GM12878 (cell line): Measurements from ENCODE around the gene TSHZ1. TPM values are rescaled to one million over a fixed set of nuclear protein-coding genes. Genes with fewer than 3 reads are reported as not detected.

Experiments used
- ATAC-seq: fragments of 200-7000 bp; cut with Tn5 transposase; 3 replicates; pipeline ENCODE4 v1.9.1; 2020; ENCODE audit warnings: mild to moderate bottlenecking, moderate library complexity
- BruUV-seq: library from RNA; stranded (reverse); fragments of 400-500 nt; replicated peaks from 2 replicates; lab custom pipeline; 2021; lab: Mats Ljungman, UMichigan
- CTCF ChIA-PET: fragments of 300-600 bp; sonication (Branson Sonifier 250); formaldehyde crosslinking; extraction: SDS; loops from one replicate; lab custom pipeline; 2021; ENCODE audit warnings: inconsistent platforms; lab: Yijun Ruan, JAX
- POLR2A ChIA-PET: fragments of 350-600 bp; formaldehyde crosslinking; extraction: SDS; loops from one replicate; lab custom pipeline; 2021; ENCODE audit warnings: inconsistent platforms; lab: Charles Lee
- RAD21 ChIA-PET: fragments of 300-600 bp; sonication (Branson Sonifier 250); formaldehyde crosslinking; loops from one replicate; lab custom pipeline; 2023; ENCODE audit warnings: antibody characterized with exemption; ENCODE audit not compliant: unreplicated experiment; lab: Charles Lee
- SMC1A ChIA-PET: fragments of 300-600 bp; sonication (Branson Sonifier 250); formaldehyde crosslinking; loops from one replicate; lab custom pipeline; 2023; ENCODE audit not compliant: unreplicated experiment, uncharacterized antibody; lab: Charles Lee
- DNase-seq: peaks from one replicate; pipeline ENCODE4 v3.0.0-alpha.2; 2011; ENCODE audit warnings: low read depth, low spot score
- FAIRE-seq: peaks from 3 replicates; lab custom pipeline; 2011; peaks lifted over from hg19 to GRCh38; lab: Jason Lieb, UNC
- H2AFZ ChIP-seq: 2 replicates; pipeline ENCODE4 v1.6.0; 2011; ENCODE audit warnings: low read depth, low read length, control low read depth; ENCODE audit not compliant: control insufficient read depth
- H3K27ac ChIP-seq: 2 replicates; pipeline ENCODE4 v1.5.1; 2011; ENCODE audit warnings: control low read depth; ENCODE audit not compliant: control insufficient read depth, insufficient read depth
- H3K27me3 ChIP-seq, 2 experiments: replicated peaks in 1 of 2; 2 replicates each; pipeline versions ENCODE4 v1.6.0 to v1.6.1; 2011; ENCODE audit warnings: low read length in 1 of 2; ENCODE audit not compliant: control insufficient read depth in 2 of 2, insufficient read depth in 2 of 2
- H3K36me3 ChIP-seq, 2 experiments: 2 replicates each; pipeline ENCODE4 v1.5.1; 2011; ENCODE audit warnings: low read length in 1 of 2; ENCODE audit not compliant: control insufficient read depth in 2 of 2, insufficient read depth in 2 of 2
- H3K4me1 ChIP-seq: 2 replicates; pipeline ENCODE4 v1.6.1; 2011; ENCODE audit warnings: mild to moderate bottlenecking, low read length, moderate library complexity, mixed read lengths; ENCODE audit not compliant: control insufficient read depth, insufficient read depth
- H3K4me2 ChIP-seq: 2 replicates; pipeline ENCODE4 v1.6.0; 2011; ENCODE audit warnings: control low read depth; ENCODE audit not compliant: control insufficient read depth, insufficient read depth
- H3K4me3 ChIP-seq: fragments of 200-600 bp; sonication (generic); 2 replicates; pipeline ENCODE4 v1.5.1; 2016
- H3K79me2 ChIP-seq: 2 replicates; pipeline ENCODE4 v1.6.0; 2011; ENCODE audit warnings: low read length; ENCODE audit not compliant: control insufficient read depth, insufficient read depth
- H3K9ac ChIP-seq: 2 replicates; pipeline ENCODE4 v1.8.0; 2011; ENCODE audit warnings: low read length, control low read depth, mixed read lengths; ENCODE audit not compliant: control insufficient read depth, insufficient read depth
- H3K9me3 ChIP-seq: replicated peaks from 3 replicates; pipeline ENCODE4 v1.5.1; 2011; ENCODE audit warnings: mild to moderate bottlenecking, low read length; ENCODE audit not compliant: control insufficient read depth, insufficient read depth
- H4K20me1 ChIP-seq: 2 replicates; pipeline ENCODE4 v1.6.0; 2011; ENCODE audit not compliant: control insufficient read depth, insufficient read depth
- CBFB ChIP-seq: IDR thresholded peaks from 2 replicates; pipeline ENCODE4 v1.6.1; 2016; ENCODE audit warnings: antibody characterized with exemption, low read depth
- CHD4 ChIP-seq: fragments of 200-600 bp; sonication (generic); IDR thresholded peaks from 2 replicates; pipeline ENCODE4 v1.6.1; 2016; ENCODE audit warnings: mild to moderate bottlenecking
- ESRRA ChIP-seq: IDR thresholded peaks from 2 replicates; pipeline ENCODE4 v1.6.1; 2012; ENCODE audit warnings: mild to moderate bottlenecking, low read length, improper control_type of control experiment
- GATAD2B ChIP-seq: fragments of 450-650 bp; conservative IDR thresholded peaks from 2 replicates; pipeline ENCODE4 v1.6.1; 2017; ENCODE audit warnings: low read depth, mild to moderate bottlenecking, moderate library complexity
- HSF1 ChIP-seq: fragments of 150-350 bp; IDR thresholded peaks from 2 replicates; pipeline ENCODE4 v1.6.1; 2014; ENCODE audit warnings: mild to moderate bottlenecking, low read depth, low read length
- IKZF2 ChIP-seq, 2 experiments: fragments of 450-650 bp; IDR thresholded peaks; 2 replicates each; pipeline ENCODE4 v1.6.1; 2017; ENCODE audit warnings: mild to moderate bottlenecking in 2 of 2, moderate library complexity in 2 of 2
- NRF1 ChIP-seq: conservative IDR thresholded peaks from 2 replicates; pipeline ENCODE4 v1.6.1; 2011; ENCODE audit warnings: mild to moderate bottlenecking, low read depth, low read length, improper control_type of control experiment
- RBBP5 ChIP-seq: fragments of 200-600 bp; sonication (generic); conservative IDR thresholded peaks from 2 replicates; pipeline ENCODE4 v1.6.1; 2016
- TBL1XR1 ChIP-seq: IDR thresholded peaks from 2 replicates; pipeline ENCODE4 v1.6.1; 2012; ENCODE audit warnings: low read depth, low read length, improper control_type of control experiment
- TCF3 ChIP-seq: IDR thresholded peaks from 2 replicates; pipeline ENCODE4 v1.6.1; 2012; ENCODE audit warnings: low read depth, mild to moderate bottlenecking, low read length, borderline replicate concordance; ENCODE audit not compliant: insufficient read depth
- WRNIP1 ChIP-seq: IDR thresholded peaks from 2 replicates; pipeline ENCODE4 v1.6.1; 2011; ENCODE audit warnings: low read depth, low read length, improper control_type of control experiment, borderline replicate concordance
- WGBS: methylation state at CpG from one replicate; pipeline ENCODE4 v1.1.6; 2016; ENCODE audit warnings: low lambda C conversion rate; ENCODE audit not compliant: insufficient replicate concordance, insufficient coverage; ENCODE audit errors: missing lambda C conversion rate; 5-methylcytosine and 5-hydroxymethylcytosine counted together
- in situ Hi-C: fragments of 300-500 bp; cut with MboI; formaldehyde crosslinking; loops from 9 replicates; pipeline ENCODE4 v1.14.3; 2018; ENCODE audit warnings: mixed read lengths
- intact Hi-C: fragments of 100-400 bp; cut with micrococcal nuclease; formaldehyde crosslinking; loops from one replicate; pipeline ENCODE4 v1.14.2; 2022; ENCODE audit not compliant: unreplicated experiment
- polyA plus RNA-seq, 11 experiments: library from polyadenylated mRNA; depleted of rRNA in 4 of 11; unstranded in 6 of 11; stranded (reverse) in 5 of 11; fragments of >200 nt; fragmentation: Nextera tagmentation in 4 of 11; fragmentation: Illumina TruSeq in 1 of 11; extraction: Ambion mirVana in 4 of 11; extraction: Trizol in 1 of 11; gene quantifications; 1 replicate in 1 of 11; 2 replicates in 10 of 11; pipeline versions ENCODE4 v1.2.1 to v1.2.3, GENCODE V29; 2011 to 2016; ENCODE audit warnings: inconsistent platforms in 2 of 11, missing spikeins in 2 of 11, low read depth in 1 of 11
- total RNA-seq, 4 experiments: library from RNA; depleted of rRNA in 3 of 4; stranded (reverse); fragments of >200 nt in 3 of 4; fragmentation: Illumina TruSeq in 1 of 4; extraction: Trizol in 1 of 4; gene quantifications; 2 replicates each; pipeline versions ENCODE4 v1.2.1 to v1.2.3, GENCODE V29; 2013 to 2021
- TF ChIP-seq, protein P1 (sequence below): IDR thresholded peaks from 2 replicates; pipeline ENCODE4 v1.6.1; 2012; ENCODE audit warnings: low read depth, low read length, improper control_type of control experiment
- TF ChIP-seq, protein P2 (sequence below): IDR thresholded peaks from 2 replicates; pipeline ENCODE4 v1.6.1; 2012; ENCODE audit warnings: low read depth, low read length, improper control_type of control experiment

TSHZ1 gene
- total and polyA plus RNA-seq, 10 of the 15 experiments (the other 5 are each of a cell fraction or from before 2014, with no cell fraction given) = 2.2 to 15.2 (median 5.1) TPM

DNA sequence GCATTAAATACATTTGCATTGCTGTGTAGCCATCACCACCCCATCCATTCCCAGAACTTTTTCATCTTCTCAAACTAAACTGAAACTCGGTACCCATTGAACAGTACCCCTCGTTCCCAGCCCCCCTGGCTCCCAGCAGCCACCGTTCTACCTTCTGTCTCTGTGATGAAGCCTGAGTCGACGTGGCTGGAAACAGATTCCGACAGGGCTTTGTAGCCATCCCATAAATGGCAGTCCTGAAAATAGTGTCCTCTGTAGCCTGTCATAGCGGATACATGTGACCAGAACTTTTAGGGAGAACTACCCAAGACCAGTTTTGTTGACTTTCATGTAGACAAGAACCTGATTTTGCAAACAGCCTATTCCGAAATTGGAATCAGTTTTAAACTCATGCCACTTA lies 59.1 kb downstream of the TSHZ1 start:
- intact Hi-C loops (no loop called here), in situ Hi-C loops (no loop called here)
- Histone ChIP-seq H3K27ac (no peak overlapping the region), H3K27me3 (no peaks in the 10 kb centered on the region), H3K4me1 (peaks cover 10% of the 10 kb centered on the region), H3K4me3 (no peak overlapping the region), H3K9ac (no peak overlapping the region), H2AFZ (no peak overlapping the region), H3K79me2 (no peaks in the 10 kb centered on the region), H4K20me1 (no peaks in the 10 kb centered on the region), H3K9me3 (no peaks in the 10 kb centered on the region), H3K36me3 (no peaks in the 10 kb centered on the region), H3K4me2 (no peak overlapping the region)
- RAD21 ChIA-PET = no interaction called here
- POLR2A ChIA-PET = no interaction called here
- CTCF ChIA-PET = no interaction called here
- TF ChIP-seq, protein P1, sequence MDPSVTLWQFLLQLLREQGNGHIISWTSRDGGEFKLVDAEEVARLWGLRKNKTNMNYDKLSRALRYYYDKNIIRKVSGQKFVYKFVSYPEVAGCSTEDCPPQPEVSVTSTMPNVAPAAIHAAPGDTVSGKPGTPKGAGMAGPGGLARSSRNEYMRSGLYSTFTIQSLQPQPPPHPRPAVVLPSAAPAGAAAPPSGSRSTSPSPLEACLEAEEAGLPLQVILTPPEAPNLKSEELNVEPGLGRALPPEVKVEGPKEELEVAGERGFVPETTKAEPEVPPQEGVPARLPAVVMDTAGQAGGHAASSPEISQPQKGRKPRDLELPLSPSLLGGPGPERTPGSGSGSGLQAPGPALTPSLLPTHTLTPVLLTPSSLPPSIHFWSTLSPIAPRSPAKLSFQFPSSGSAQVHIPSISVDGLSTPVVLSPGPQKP = no peak
- TF ChIP-seq, protein P2, sequence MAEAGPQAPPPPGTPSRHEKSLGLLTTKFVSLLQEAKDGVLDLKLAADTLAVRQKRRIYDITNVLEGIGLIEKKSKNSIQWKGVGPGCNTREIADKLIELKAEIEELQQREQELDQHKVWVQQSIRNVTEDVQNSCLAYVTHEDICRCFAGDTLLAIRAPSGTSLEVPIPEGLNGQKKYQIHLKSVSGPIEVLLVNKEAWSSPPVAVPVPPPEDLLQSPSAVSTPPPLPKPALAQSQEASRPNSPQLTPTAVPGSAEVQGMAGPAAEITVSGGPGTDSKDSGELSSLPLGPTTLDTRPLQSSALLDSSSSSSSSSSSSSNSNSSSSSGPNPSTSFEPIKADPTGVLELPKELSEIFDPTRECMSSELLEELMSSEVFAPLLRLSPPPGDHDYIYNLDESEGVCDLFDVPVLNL = no peak
- no peak for TF ChIP-seq GATAD2B
- TF ChIP-seq CHD4 = no peak
- no peak for TF ChIP-seq WRNIP1
- no peak for TF ChIP-seq TCF3
- TF ChIP-seq TBL1XR1 = no peak
- TF ChIP-seq RBBP5 = no peak
- TF ChIP-seq CBFB = no peak
- no peak for TF ChIP-seq ESRRA
- no peak for TF ChIP-seq IKZF2 (IDR thresholded peaks at IDR 0.05)
- TF ChIP-seq NRF1 = no peak
- TF ChIP-seq HSF1 = no peak
- WGBS = 98% methylated on average over 8 of the region's 8 CpGs
- DNase-seq (no peak), FAIRE-seq (no peak), ATAC-seq (no peak)
- no TSS peak for BruUV-seq
- SMC1A ChIA-PET = no interaction called here
